ENCODE results near the gene NAV3.

- TF ChIP-seq, protein P1, sequence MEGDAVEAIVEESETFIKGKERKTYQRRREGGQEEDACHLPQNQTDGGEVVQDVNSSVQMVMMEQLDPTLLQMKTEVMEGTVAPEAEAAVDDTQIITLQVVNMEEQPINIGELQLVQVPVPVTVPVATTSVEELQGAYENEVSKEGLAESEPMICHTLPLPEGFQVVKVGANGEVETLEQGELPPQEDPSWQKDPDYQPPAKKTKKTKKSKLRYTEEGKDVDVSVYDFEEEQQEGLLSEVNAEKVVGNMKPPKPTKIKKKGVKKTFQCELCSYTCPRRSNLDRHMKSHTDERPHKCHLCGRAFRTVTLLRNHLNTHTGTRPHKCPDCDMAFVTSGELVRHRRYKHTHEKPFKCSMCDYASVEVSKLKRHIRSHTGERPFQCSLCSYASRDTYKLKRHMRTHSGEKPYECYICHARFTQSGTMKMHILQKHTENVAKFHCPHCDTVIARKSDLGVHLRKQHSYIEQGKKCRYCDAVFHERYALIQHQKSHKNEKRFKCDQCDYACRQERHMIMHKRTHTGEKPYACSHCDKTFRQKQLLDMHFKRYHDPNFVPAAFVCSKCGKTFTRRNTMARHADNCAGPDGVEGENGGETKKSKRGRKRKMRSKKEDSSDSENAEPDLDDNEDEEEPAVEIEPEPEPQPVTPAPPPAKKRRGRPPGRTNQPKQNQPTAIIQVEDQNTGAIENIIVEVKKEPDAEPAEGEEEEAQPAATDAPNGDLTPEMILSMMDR (conservative IDR thresholded peaks at IDR 0.05; ENCODE audit: low read length), result peak; percentile 49
- TF ChIP-seq EZH2phosphoT487 (IDR thresholded peaks at IDR 0.05; ENCODE audit: borderline replicate concordance), result no peak
Observed at GRCh38 chr12:78181544-78182162, 351.0 kb downstream of the NAV3 start.
